Motor neuron (in vitro differentiated cells): ENCODE measurements around the gene PRIM2. TPM values are rescaled to one million over a fixed set of nuclear protein-coding genes. Genes with fewer than 3 reads are reported as not detected.
A peak's percentile ranks its signal among the peaks of the same experiment; 100 is the strongest.
"Not testable (repeated sequence)": the region's sequence is repeated elsewhere in the genome, so short reads cannot be mapped to it uniquely, and the experiment has no call there.

Experiments
- ATAC-seq, 8 experiments: fragments of 200-7000 bp; cut with Tn5 transposase; replicated peaks in 6 of 8; 2 replicates each; pipeline ENCODE4 v1.8.0; 2021; ENCODE audit warnings: mild to moderate bottlenecking in 8 of 8, moderate library complexity in 8 of 8
- H3K27ac ChIP-seq, 2 donors: fragments of 250-450 bp; sonication (Bioruptor Pico); 2 replicates each; pipeline ENCODE4 v1.9.0; 2021; ENCODE audit warnings: antibody characterized with exemption in 2 of 2, mild to moderate bottlenecking in 2 of 2, moderate library complexity in 1 of 2
- H3K4me1 ChIP-seq, 2 donors: fragments of 250-450 bp; sonication (Bioruptor Pico); replicated peaks in 1 of 2; 2 replicates each; pipeline ENCODE4 v1.6.1; 2021; ENCODE audit warnings: antibody characterized with exemption in 2 of 2, mild to moderate bottlenecking in 2 of 2, moderate library complexity in 1 of 2
- H3K4me3 ChIP-seq, 5 donors: fragments of 250-450 bp; sonication (Bioruptor Pico); 2 replicates each; pipeline ENCODE4 v1.9.0; 2021; ENCODE audit warnings: antibody characterized with exemption in 5 of 5, mild to moderate bottlenecking in 5 of 5, moderate library complexity in 4 of 5
- WGBS, 10 experiments: fragments of 450-650 bp; shearing (Covaris generic); methylation state at CpG; one replicate each; pipeline ENCODE4 v1.0.0; 2022; 5-methylcytosine and 5-hydroxymethylcytosine counted together
- in situ Hi-C, 9 experiments: fragments of 400-800 bp; cut with MboI; loops; one replicate each; pipeline ENCODE4 v1.15.0; 2021; ENCODE audit warnings: low sequenced_read_pairs in 9 of 9, low pct_unique_long_range_greater_than_20kb in 2 of 9; ENCODE audit not compliant: unreplicated experiment in 9 of 9
- total RNA-seq, 8 experiments: library from RNA; unstranded; fragments of 300-600 nt; gene quantifications; 2 replicates each; pipeline versions ENCODE4 v1.2.3 to v1.2.4, GENCODE V29; 2022

PRIM2 gene
- total RNA-seq, 8 experiments from 2014 or later = 4.4 to 28.3 (median 9.2) TPM

GRCh38 chr6:57347597-57347996 lies 30.2 kb downstream of the PRIM2 start:
- H3K27ac ChIP-seq, in situ Hi-C loops, ATAC-seq, H3K4me3 ChIP-seq, H3K4me1 ChIP-seq: not testable (repeated sequence)

- WGBS, 10 experiments = 83 to 100% (median 87%) methylated on average over 2 to 3 of the region's 6 CpGs; no CpG with 5 or more reads in 6 of the 10 experiments
These were observed 33.0 kb downstream of the PRIM2 start for GRCh38 chr6:57350443-57350842.

DNA sequence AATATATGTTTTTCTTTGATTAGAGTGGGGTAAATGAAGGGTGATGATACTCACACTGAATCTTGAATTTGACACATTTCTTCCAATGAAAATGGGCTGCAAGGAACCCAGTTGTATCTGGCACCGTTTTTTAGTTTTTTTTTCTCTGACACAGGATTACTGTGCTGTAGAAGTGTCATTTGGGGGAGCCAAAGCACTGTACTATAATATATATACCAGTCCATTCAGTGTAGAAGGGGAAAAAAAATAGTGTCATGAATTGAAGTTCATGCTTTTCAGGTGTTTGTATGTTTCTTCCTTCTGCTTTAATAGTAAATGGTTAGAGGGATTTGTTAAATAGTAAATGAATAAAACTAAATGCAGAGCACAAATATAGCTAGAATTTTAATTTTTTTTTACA lies 35.2 kb downstream of the PRIM2 start:
- H3K4me1 ChIP-seq, in situ Hi-C loops, H3K4me3 ChIP-seq, H3K27ac ChIP-seq: not testable (repeated sequence)
- ATAC-seq = peak in 3 of 8 experiments; percentile 22 to 49 (median 23)
- no CpG with 5 or more reads among the region's 1 CpG for WGBS, 10 experiments

More at GRCh38 chr6:57350443-57350842, 33.0 kb downstream of the PRIM2 start:
- ATAC-seq, in situ Hi-C loops, H3K4me1 ChIP-seq, H3K4me3 ChIP-seq, H3K27ac ChIP-seq: not testable (repeated sequence)

DNA sequence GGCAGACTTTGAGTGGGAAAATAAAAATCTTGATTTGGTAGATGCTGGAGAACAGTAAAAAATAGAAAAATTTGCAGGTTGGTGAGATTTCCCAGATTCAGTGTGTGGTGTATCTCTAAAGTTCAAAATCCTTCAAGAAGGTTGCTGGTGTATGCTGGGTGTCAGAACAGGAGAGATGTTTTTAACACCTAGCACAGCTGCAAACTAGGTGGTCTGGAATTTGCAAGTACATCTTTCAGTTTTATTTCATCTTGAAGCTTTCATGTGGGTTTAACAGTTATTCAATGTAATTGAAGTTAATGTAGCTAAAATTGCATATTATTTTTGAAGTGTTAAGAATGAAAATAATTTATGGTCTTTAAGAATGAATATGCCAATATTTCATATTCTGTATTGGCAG lies 40.9 kb downstream of the PRIM2 start:
- H3K4me1 ChIP-seq, H3K4me3 ChIP-seq, in situ Hi-C loops, ATAC-seq, H3K27ac ChIP-seq: not testable (repeated sequence)

DNA sequence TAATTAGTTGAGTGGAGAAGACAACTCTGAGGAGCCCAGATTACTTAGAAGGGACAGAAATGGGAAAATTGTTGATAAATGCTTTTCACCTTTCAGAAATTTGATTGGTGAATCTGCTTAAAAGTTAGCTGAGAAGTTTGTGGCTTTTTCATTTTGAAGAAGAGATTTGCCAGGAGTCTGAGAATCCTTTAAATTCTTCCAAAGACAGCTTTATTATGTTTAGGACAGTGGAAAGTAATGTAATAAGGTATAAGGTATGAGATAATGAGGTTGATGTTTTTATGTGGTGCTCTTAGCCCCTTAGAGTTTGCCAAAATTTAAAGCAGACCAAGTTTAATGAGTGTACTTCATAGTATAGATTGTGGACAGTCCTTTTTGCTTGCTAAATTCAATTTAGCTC lies 42.3 kb downstream of the PRIM2 start:
- in situ Hi-C loops, H3K27ac ChIP-seq, H3K4me3 ChIP-seq, ATAC-seq, H3K4me1 ChIP-seq: not testable (repeated sequence)

- H3K4me3 ChIP-seq, H3K27ac ChIP-seq, ATAC-seq, H3K4me1 ChIP-seq, in situ Hi-C loops: not testable (repeated sequence)
- WGBS, 10 experiments = 50 to 100% (median 100%) methylated on average over 1 of the region's 2 CpGs; no CpG with 5 or more reads in 3 of the 10 experiments
These were observed 44.9 kb downstream of the PRIM2 start for GRCh38 chr6:57362340-57362739.

GRCh38 chr6:57365076-57365583 lies 47.7 kb downstream of the PRIM2 start:
- ATAC-seq, H3K27ac ChIP-seq, H3K4me1 ChIP-seq, H3K4me3 ChIP-seq, in situ Hi-C loops: not testable (repeated sequence)
- 90 to 100% (median 100%) methylated on average over 1 to 2 of the region's 2 CpGs; no CpG with 5 or more reads in 3 of the 10 experiments for WGBS, 10 experiments

DNA sequence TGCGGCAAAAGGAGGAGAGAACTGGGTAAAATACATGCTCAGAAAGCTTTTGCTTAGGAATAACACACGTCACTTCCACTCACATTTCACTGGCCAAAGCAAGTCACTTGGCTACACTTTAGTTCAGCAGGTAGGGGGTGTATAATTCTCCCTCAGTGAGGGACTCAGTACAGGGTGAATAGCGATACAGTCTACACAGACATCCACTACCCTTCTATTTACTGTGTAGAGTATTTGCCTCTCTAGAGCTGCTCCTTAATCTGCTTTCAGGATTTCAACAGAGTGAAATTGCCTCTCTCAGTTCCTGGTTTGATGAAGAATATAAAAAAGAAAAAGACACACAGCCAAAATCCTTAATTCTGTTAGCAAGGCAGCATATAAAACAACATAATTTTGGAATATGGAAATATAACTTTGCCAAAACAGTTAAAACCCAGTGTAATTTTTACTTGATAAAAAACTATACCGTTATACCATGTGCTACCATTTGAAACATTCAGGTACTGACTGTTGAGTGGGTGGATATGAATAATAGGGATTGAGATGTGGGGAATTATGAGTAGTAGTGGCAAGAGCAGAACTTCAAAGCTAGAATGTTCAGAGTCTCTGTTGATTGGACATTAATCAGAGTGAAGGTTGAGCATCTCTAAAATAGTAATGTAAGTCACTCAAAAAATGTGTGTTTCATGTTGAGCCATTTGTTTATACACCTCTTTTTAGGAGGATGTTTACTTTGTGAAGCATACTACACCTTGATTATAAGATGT lies 51.7 kb downstream of the PRIM2 start:
- WGBS, 10 experiments = 67 to 100% (median 100%) methylated on average over 1 to 2 of the region's 4 CpGs; no CpG with 5 or more reads in 5 of the 10 experiments
- ATAC-seq, in situ Hi-C loops, H3K4me1 ChIP-seq, H3K4me3 ChIP-seq, H3K27ac ChIP-seq: not testable (repeated sequence)

DNA sequence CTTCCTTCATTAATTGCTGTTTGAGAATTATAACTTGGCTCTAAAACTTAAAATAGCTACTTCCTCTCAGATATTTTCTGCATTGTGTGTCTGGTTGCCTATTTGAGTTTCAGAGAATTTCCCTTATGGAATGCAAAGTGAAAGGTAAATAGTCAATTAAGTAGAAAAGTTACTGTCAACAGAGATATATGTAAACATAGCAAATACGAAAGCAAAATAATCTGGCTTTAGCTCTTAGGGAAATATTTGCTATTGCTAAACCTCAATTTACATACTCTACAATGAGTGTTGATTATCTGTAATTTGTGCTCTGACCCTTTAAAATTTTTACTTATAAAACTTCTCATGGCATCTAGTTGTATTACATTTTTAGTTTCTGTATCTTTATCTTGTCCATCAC lies 54.3 kb downstream of the PRIM2 start:
- H3K4me1 ChIP-seq, ATAC-seq, in situ Hi-C loops, H3K27ac ChIP-seq, H3K4me3 ChIP-seq: not testable (repeated sequence)
- 33 to 100% (median 83%) methylated on average over 1 of the region's 1 CpG; no CpG with 5 or more reads in 3 of the 10 experiments for WGBS, 10 experiments

DNA sequence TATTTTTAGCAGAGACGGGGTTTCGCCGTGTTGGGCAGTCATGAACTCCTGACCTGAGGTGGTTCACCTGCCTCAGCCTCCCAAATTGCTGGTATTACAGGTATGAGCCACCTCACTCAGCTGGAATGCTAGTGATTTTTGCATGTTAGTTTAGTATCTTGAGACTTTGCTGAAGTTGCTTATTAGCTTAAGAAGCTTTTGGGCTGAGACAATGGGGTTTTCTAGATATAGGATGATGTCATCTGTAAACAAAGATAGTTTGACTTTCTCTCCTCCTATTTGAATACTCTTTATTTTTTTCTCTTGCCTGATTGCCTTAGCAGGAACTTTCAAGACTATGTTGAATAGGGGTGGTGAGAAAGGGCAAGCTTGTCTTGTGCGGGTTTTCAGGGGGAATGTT lies 57.3 kb downstream of the PRIM2 start:
- WGBS, 10 experiments = no CpG with 5 or more reads among the region's 4 CpGs
- not testable (repeated sequence) for ATAC-seq

GRCh38 chr6:57376083-57376482 lies 58.7 kb downstream of the PRIM2 start:
- ATAC-seq, H3K27ac ChIP-seq: not testable (repeated sequence)

More for the DNA sequence above, 57.3 kb downstream of the PRIM2 start:
- H3K4me1 ChIP-seq, H3K4me3 ChIP-seq, H3K27ac ChIP-seq, in situ Hi-C loops: not testable (repeated sequence)

DNA sequence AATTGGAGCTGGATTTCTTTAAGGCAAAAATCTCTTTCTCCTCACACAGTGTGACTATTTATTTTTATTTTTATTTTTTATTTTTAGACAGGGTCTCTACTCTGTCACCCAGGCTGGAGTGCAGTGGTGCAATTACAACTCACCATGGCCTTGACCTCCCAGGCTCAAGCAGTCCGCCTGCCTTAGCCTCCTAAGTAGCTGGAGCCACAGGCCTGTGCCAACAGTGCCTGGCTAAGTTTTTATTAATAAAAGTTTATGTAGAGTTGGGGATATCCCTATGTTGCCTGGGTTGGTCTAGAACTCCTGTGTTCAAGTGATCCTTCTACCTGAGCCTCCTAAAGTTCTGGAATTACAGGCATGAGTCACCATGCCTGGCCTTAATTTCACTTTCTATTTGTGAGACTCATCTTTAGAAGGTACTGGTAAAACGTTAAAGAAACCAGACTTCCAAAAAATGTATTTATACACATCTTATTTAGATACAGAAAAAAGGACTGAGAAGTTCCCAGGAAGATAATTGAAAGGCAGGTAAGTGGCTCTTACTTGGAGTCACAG lies 71.7 kb downstream of the PRIM2 start:
- H3K27ac ChIP-seq, in situ Hi-C loops, H3K4me3 ChIP-seq, H3K4me1 ChIP-seq, ATAC-seq: not testable (repeated sequence)
- WGBS, 10 experiments = 60 to 90% (median 80%) methylated on average over 1 of the region's 2 CpGs; no CpG with 5 or more reads in 7 of the 10 experiments

More at GRCh38 chr6:57376083-57376482, 58.7 kb downstream of the PRIM2 start:
- 83 to 100% (median 92%) methylated on average over 1 to 2 of the region's 3 CpGs; no CpG with 5 or more reads in 7 of the 10 experiments for WGBS, 10 experiments
- H3K4me1 ChIP-seq, in situ Hi-C loops, H3K4me3 ChIP-seq: not testable (repeated sequence)

GRCh38 chr6:57390818-57391217 lies 73.4 kb downstream of the PRIM2 start:
- in situ Hi-C loops = not testable (repeated sequence)
- WGBS, 10 experiments = 17 to 100% (median 100%) methylated on average over 1 to 2 of the region's 2 CpGs; no CpG with 5 or more reads in 4 of the 10 experiments

More at GRCh38 chr6:57390818-57391217, 73.4 kb downstream of the PRIM2 start:
- H3K4me1 ChIP-seq, H3K4me3 ChIP-seq, H3K27ac ChIP-seq, ATAC-seq: not testable (repeated sequence)
